K562 treated with DMSO at 1 percent for 12 hours (cell line): ENCODE measurements around the gene MED7. TPM values are rescaled to one million over a fixed set of nuclear protein-coding genes. Genes with fewer than 3 reads are reported as not detected.

Experiments
- total RNA-seq: library from RNA; unstranded; fragments of 300-600 nt; gene quantifications from 2 replicates; pipeline ENCODE4 v1.2.3, GENCODE V29; 2022; ENCODE audit not compliant: insufficient read depth

MED7 gene
- 5.1 and 6.4 TPM in 2 replicates for total RNA-seq

GRCh38 chr5:157142317-157143126 is at the start of gene MED7:
TSS of gene MED7 (minus strand) at chr5:157142865. CDS start at chr5:157139431, 3,434 bp downstream.

GRCh38 chr5:157180374-157181264 is 38.0 kb upstream of the MED7 start, which contains the start of gene ITK:
TSS of gene ITK (plus strand) at chr5:157180840. CDS start at chr5:157180978, 138 bp downstream.

GRCh38 chr5:157166214-157167213 is 23.8 kb upstream of the MED7 start, which contains the start of gene GARIN3:
TSS of gene GARIN3 (minus strand) at chr5:157166264. CDS start at chr5:157166168, 96 bp downstream.

GRCh38 chr5:157108976-157109375 is 33.7 kb downstream of the MED7 start, which contains the start of gene HAVCR2:
TSS of gene HAVCR2 (minus strand) at chr5:157109044. CDS start at chr5:157108983, 61 bp downstream.

Other genes starting within 250 kb of the MED7 start
- gene TIMD4, start 179.6 kb downstream of the MED7 start, total RNA-seq = not detected in 2 replicates
- not detected in 2 replicates for gene HAVCR1, start 83.7 kb downstream of the MED7 start, total RNA-seq
- not detected in 2 replicates for gene HAVCR2, start 33.8 kb downstream of the MED7 start, total RNA-seq
- not detected in 2 replicates for gene GARIN3, start 23.4 kb upstream of the MED7 start, total RNA-seq
- gene ITK, start 38.0 kb upstream of the MED7 start, total RNA-seq = not detected in 2 replicates
- 16.4 and 19.2 TPM in 2 replicates for gene CYFIP2, start 123.3 kb upstream of the MED7 start, total RNA-seq